ENCODE data around the gene TTC39A. TPM values are rescaled to one million over a fixed set of nuclear protein-coding genes. Genes with fewer than 3 reads are reported as not detected.
"Not testable (repeated sequence)": the region's sequence is repeated elsewhere in the genome, so short reads cannot be mapped to it uniquely, and the experiment has no call there.

The TTC39A gene
- total RNA-seq, 1 experiment from 2014 or later = 0.35 TPM

GRCh38 chr1:51263147-51263877, 67.0 kb downstream of the TTC39A start:
- Mint-ChIP-seq H3K27me3 (ENCODE audit: insufficient read depth, unreplicated experiment) (no peaks in the 10 kb centered on the region), H3K9me3 (ENCODE audit: unreplicated experiment) (no peaks in the 10 kb centered on the region), H3K36me3 (ENCODE audit: insufficient read depth, unreplicated experiment) (peaks cover 6% of the 10 kb centered on the region), H3K4me1 (ENCODE audit: insufficient read depth, unreplicated experiment) (peaks cover 51% of the 10 kb centered on the region), H3K27ac (ENCODE audit: low read depth, unreplicated experiment) (no peak overlapping the region), H3K4me3 (ENCODE audit: unreplicated experiment) (no peak overlapping the region)
- no peak for DNase-seq (ENCODE audit: unreplicated experiment)
- TF ChIP-seq, protein P1, sequence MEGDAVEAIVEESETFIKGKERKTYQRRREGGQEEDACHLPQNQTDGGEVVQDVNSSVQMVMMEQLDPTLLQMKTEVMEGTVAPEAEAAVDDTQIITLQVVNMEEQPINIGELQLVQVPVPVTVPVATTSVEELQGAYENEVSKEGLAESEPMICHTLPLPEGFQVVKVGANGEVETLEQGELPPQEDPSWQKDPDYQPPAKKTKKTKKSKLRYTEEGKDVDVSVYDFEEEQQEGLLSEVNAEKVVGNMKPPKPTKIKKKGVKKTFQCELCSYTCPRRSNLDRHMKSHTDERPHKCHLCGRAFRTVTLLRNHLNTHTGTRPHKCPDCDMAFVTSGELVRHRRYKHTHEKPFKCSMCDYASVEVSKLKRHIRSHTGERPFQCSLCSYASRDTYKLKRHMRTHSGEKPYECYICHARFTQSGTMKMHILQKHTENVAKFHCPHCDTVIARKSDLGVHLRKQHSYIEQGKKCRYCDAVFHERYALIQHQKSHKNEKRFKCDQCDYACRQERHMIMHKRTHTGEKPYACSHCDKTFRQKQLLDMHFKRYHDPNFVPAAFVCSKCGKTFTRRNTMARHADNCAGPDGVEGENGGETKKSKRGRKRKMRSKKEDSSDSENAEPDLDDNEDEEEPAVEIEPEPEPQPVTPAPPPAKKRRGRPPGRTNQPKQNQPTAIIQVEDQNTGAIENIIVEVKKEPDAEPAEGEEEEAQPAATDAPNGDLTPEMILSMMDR (IDR thresholded peaks at IDR 0.05; ENCODE audit: unreplicated experiment) = no peak
- BruUV-seq (replicated peaks) = no TSS peak
- POLR2A ChIA-PET = interaction anchor here (5.0 kb wide), 1 partner anchor 27 kb away, joined by 63 read pairs; the partner anchor contains the start of gene RNF11
- intact Hi-C loops (cut with micrococcal nuclease) = no loop called here
- CTCF ChIA-PET = interaction anchor here (0.5 to 3.0 kb wide), 2 partner anchors 13 to 34 kb away, joined by 3 to 9 read pairs; no protein-coding TSS in a partner anchor

DNA sequence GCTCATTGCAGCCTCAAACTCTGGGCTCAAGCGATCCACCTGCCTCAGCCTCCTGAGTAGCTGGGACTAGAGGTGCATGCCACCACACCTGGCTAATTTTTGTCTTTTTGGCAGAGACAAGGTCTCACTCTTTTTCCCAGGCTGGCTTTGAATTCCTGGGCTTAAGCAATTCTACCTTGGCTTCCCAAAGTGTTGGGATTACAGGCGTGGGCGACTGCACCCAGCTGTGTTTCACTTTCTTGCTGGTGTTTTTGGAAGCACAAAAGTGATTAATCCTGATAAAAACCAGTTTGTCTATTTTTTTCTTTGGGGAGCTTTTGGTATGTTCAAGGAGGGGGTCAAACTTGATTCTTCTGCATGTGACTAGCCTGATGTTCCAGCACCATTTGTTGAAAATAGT, 75.0 kb downstream of the TTC39A start:
- DNase-seq (ENCODE audit: unreplicated experiment) = peak; percentile 66
- Mint-ChIP-seq H3K27me3 (ENCODE audit: insufficient read depth, unreplicated experiment) (no peaks in the 10 kb centered on the region), H3K27ac (ENCODE audit: low read depth, unreplicated experiment) (peak overlapping the region; percentile 7), H3K36me3 (ENCODE audit: insufficient read depth, unreplicated experiment) (peaks cover 16% of the 10 kb centered on the region), H3K9me3 (ENCODE audit: unreplicated experiment) (peaks cover 7% of the 10 kb centered on the region), H3K4me3 (ENCODE audit: unreplicated experiment) (no peak overlapping the region), H3K4me1 (ENCODE audit: insufficient read depth, unreplicated experiment) (peaks cover 18% of the 10 kb centered on the region)
- no TSS peak for BruUV-seq (replicated peaks)
- TF ChIP-seq, protein P1 (IDR thresholded peaks at IDR 0.05; ENCODE audit: unreplicated experiment) = no peak
- intact Hi-C loops (cut with micrococcal nuclease) = no loop called here
- CTCF ChIA-PET = interaction anchor here (0.9 to 4.7 kb wide), 4 partner anchors 11 to 41 kb away, joined by 3 to 19 read pairs (median 4); no protein-coding TSS in a partner anchor
- POLR2A ChIA-PET = interaction anchor here (0.6 to 4.4 kb wide), 8 partner anchors 9 to 42 kb away, joined by 3 to 34 read pairs (median 4); partner anchors contain the start of gene RNF11

GRCh38 chr1:51253691-51254090, 76.7 kb downstream of the TTC39A start:
- Mint-ChIP-seq H3K27ac (ENCODE audit: low read depth, unreplicated experiment) (no peak overlapping the region), H3K36me3 (ENCODE audit: insufficient read depth, unreplicated experiment) (peaks cover 14% of the 10 kb centered on the region), H3K4me3 (ENCODE audit: unreplicated experiment) (no peak overlapping the region), H3K4me1 (ENCODE audit: insufficient read depth, unreplicated experiment) (peaks cover 24% of the 10 kb centered on the region), H3K27me3 (ENCODE audit: insufficient read depth, unreplicated experiment) (no peaks in the 10 kb centered on the region), H3K9me3 (ENCODE audit: unreplicated experiment) (peaks cover 7% of the 10 kb centered on the region)
- ChIA-PET POLR2A (interaction anchor here (4.4 kb wide), 1 partner anchor 16 kb away, joined by 34 read pairs; the partner anchor contains the start of gene RNF11), CTCF (interaction anchor here (0.7 to 4.7 kb wide), 4 partner anchors 10 to 113 kb away, joined by 3 to 19 read pairs (median 11); no protein-coding TSS in a partner anchor)
- no TSS peak for BruUV-seq (replicated peaks)
- intact Hi-C loops (cut with micrococcal nuclease) = no loop called here
- peak; percentile 43 for DNase-seq (ENCODE audit: unreplicated experiment)
- TF ChIP-seq, protein P1 (IDR thresholded peaks at IDR 0.05; ENCODE audit: unreplicated experiment) = no peak

DNA sequence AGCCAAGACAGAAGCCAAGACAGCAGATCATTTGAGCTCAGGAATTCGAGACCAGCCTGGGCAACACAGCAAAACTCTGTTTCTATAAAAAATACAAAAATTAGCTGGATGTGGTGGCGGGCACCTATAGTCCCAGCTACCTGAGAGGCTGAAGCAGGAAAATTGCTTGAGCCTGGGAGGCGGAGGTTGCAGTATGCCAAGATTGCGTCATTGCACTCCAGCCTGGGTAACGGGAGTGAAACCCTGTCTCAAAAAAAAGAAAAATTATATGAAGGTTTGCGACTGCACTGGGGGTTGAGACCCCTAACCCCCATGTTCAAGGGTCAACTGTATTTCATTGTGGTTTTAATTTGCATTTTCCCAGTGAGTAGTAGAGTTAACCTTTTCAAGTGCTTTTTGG, 78.0 kb downstream of the TTC39A start:
- CTCF ChIA-PET = interaction anchor here (0.7 kb wide), 2 partner anchors 51 to 121 kb away, joined by 3 read pairs; no protein-coding TSS in a partner anchor
- Mint-ChIP-seq H3K9me3 (ENCODE audit: unreplicated experiment) (peaks cover 7% of the 10 kb centered on the region), H3K36me3 (ENCODE audit: insufficient read depth, unreplicated experiment) (peaks cover 9% of the 10 kb centered on the region), H3K27me3 (ENCODE audit: insufficient read depth, unreplicated experiment) (no peaks in the 10 kb centered on the region), H3K27ac (ENCODE audit: low read depth, unreplicated experiment) (no peak overlapping the region), H3K4me3 (ENCODE audit: unreplicated experiment) (no peak overlapping the region), H3K4me1 (ENCODE audit: insufficient read depth, unreplicated experiment) (peaks cover 25% of the 10 kb centered on the region)
- no TSS peak for BruUV-seq (replicated peaks)
- intact Hi-C loops (cut with micrococcal nuclease) = no loop called here
- TF ChIP-seq, protein P1 (IDR thresholded peaks at IDR 0.05; ENCODE audit: unreplicated experiment) = no peak
- no peak for DNase-seq (ENCODE audit: unreplicated experiment)
- POLR2A ChIA-PET = interaction anchor here (0.9 to 1.7 kb wide), 3 partner anchors 9 to 15 kb away, joined by 4 to 6 read pairs (median 5); no protein-coding TSS in a partner anchor

DNA sequence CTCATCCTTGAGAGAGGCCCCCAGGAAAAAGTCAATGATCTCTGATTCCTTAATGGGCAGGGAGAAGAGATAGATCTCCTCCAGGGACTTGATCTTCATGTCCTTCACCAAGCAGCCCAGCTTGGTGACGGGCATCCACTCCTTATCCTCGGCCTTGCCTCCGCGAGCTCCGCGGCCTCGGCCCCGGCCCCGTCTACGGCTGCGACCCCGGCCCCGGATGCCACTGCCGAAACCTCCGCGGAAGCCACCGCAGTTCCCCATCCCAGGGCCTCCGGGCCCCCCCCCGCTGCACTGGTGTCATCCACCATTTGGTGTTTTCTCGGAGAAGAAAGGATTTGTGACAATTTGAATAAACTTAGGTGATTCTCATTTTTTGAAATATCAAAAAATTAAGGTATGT, 79.2 kb downstream of the TTC39A start:
- DNase-seq (ENCODE audit: unreplicated experiment); intact Hi-C loops (cut with micrococcal nuclease); H3K9me3 Mint-ChIP-seq (ENCODE audit: unreplicated experiment); H3K27ac Mint-ChIP-seq (ENCODE audit: low read depth, unreplicated experiment); H3K4me3 Mint-ChIP-seq (ENCODE audit: unreplicated experiment); BruUV-seq (replicated peaks); H3K27me3 Mint-ChIP-seq (ENCODE audit: insufficient read depth, unreplicated experiment): not testable (repeated sequence)
- peaks cover 11% of the 10 kb centered on the region for H3K36me3 Mint-ChIP-seq (ENCODE audit: insufficient read depth, unreplicated experiment)
- ChIA-PET POLR2A (interaction anchor here (1.7 kb wide), 1 partner anchor 10 kb away, joined by 6 read pairs; no protein-coding TSS in a partner anchor), CTCF (interaction anchor here (0.6 kb wide), 1 partner anchor 14 kb away, joined by 3 read pairs; no protein-coding TSS in a partner anchor)
- peaks cover 36% of the 10 kb centered on the region for H3K4me1 Mint-ChIP-seq (ENCODE audit: insufficient read depth, unreplicated experiment)

- H3K4me3 Mint-ChIP-seq (ENCODE audit: unreplicated experiment); intact Hi-C loops (cut with micrococcal nuclease); H3K27me3 Mint-ChIP-seq (ENCODE audit: insufficient read depth, unreplicated experiment); DNase-seq (ENCODE audit: unreplicated experiment); H3K9me3 Mint-ChIP-seq (ENCODE audit: unreplicated experiment); BruUV-seq (replicated peaks); H3K27ac Mint-ChIP-seq (ENCODE audit: low read depth, unreplicated experiment): not testable (repeated sequence)
- Mint-ChIP-seq H3K36me3 (ENCODE audit: insufficient read depth, unreplicated experiment) (peaks cover 11% of the 10 kb centered on the region), H3K4me1 (ENCODE audit: insufficient read depth, unreplicated experiment) (peaks cover 35% of the 10 kb centered on the region)
- POLR2A ChIA-PET = interaction anchor here (1.1 kb wide), 1 partner anchor 14 kb away, joined by 8 read pairs; the partner anchor contains the start of gene RNF11
- CTCF ChIA-PET = interaction anchor here (0.7 kb wide), 1 partner anchor 12 kb away, joined by 3 read pairs; no protein-coding TSS in a partner anchor
Measured at GRCh38 chr1:51250729-51251128, 79.6 kb downstream of the TTC39A start.
